ENCODE measurements around the gene AEBP2.

The AEBP2 gene

GRCh38 chr12:19451196-19451595, 11.9 kb downstream of the AEBP2 start:
- no peak overlapping the region for H2AK5ac ChIP-seq (ENCODE audit: low read length)
- H4K8ac ChIP-seq (ENCODE audit: low read depth, low read length) = no peak overlapping the region
- H3K4me3 ChIP-seq (ENCODE audit: low read length) = no peak overlapping the region
- H3K27ac ChIP-seq (ENCODE audit: low read depth, low read length) = no peak overlapping the region
- no peaks in the 10 kb centered on the region for H3K36me3 ChIP-seq (ENCODE audit: control insufficient read depth, insufficient read depth, low read length)
- H2BK15ac ChIP-seq (replicated peaks; ENCODE audit: low read depth) = no peak overlapping the region
- H3K4me1 ChIP-seq (ENCODE audit: control insufficient read depth, low read depth, low read length) = no peaks in the 10 kb centered on the region
- H2BK5ac ChIP-seq (ENCODE audit: low read length) = no peak overlapping the region
- no peak overlapping the region for H3K23ac ChIP-seq (ENCODE audit: low read length)
- H3K4me2 ChIP-seq (ENCODE audit: low read length) = no peak overlapping the region
- WGBS (ENCODE audit: extremely low coverage, insufficient coverage, low lambda C conversion rate) = no CpG with 5 or more reads among the region's 6 CpGs
- no peak overlapping the region for H3K18ac ChIP-seq (ENCODE audit: low read length)
- H3K56ac ChIP-seq (ENCODE audit: low read length) = no peak overlapping the region
- H3K27me3 ChIP-seq (ENCODE audit: insufficient read depth, low read length, poor library complexity) = no peaks in the 10 kb centered on the region
- DNase-seq = peak; percentile 64
- peaks cover 79% of the 10 kb centered on the region for H3K79me2 ChIP-seq (ENCODE audit: control insufficient read depth, insufficient read depth, low read length)
- no peak overlapping the region for H2BK120ac ChIP-seq (ENCODE audit: low read depth, low read length)
- no peak overlapping the region for H4K5ac ChIP-seq (ENCODE audit: low read length)
- no peak overlapping the region for H3K4ac ChIP-seq (ENCODE audit: low read depth, low read length)
- peaks cover 6% of the 10 kb centered on the region for H3K79me1 ChIP-seq (ENCODE audit: low read length)
- no peak overlapping the region for H3K9ac ChIP-seq (ENCODE audit: low read length)

GRCh38 chr12:19453961-19454360, 14.7 kb downstream of the AEBP2 start:
- WGBS (ENCODE audit: extremely low coverage, insufficient coverage, low lambda C conversion rate) = no CpG with 5 or more reads among the region's 7 CpGs
- no peak for DNase-seq

GRCh38 chr12:19454837-19455236, 15.5 kb downstream of the AEBP2 start:
- H4K5ac ChIP-seq (ENCODE audit: low read length) = no peak overlapping the region
- H4K8ac ChIP-seq (ENCODE audit: low read depth, low read length) = no peak overlapping the region
- H3K4me2 ChIP-seq (ENCODE audit: low read length) = no peak overlapping the region
- no peak for DNase-seq
- H3K9ac ChIP-seq (ENCODE audit: low read length) = no peak overlapping the region
- no peak overlapping the region for H3K27ac ChIP-seq (ENCODE audit: low read depth, low read length)
- peaks cover 12% of the 10 kb centered on the region for H3K79me1 ChIP-seq (ENCODE audit: low read length)
- no peak overlapping the region for H3K4me3 ChIP-seq (ENCODE audit: low read length)
- no peak overlapping the region for H3K56ac ChIP-seq (ENCODE audit: low read length)
- H3K23ac ChIP-seq (ENCODE audit: low read length) = no peak overlapping the region
- no CpG with 5 or more reads among the region's 2 CpGs for WGBS (ENCODE audit: extremely low coverage, insufficient coverage, low lambda C conversion rate)
- no peak overlapping the region for H3K18ac ChIP-seq (ENCODE audit: low read length)
- peaks cover 1% of the 10 kb centered on the region for H3K4me1 ChIP-seq (ENCODE audit: control insufficient read depth, low read depth, low read length)
- no peak overlapping the region for H2BK15ac ChIP-seq (replicated peaks; ENCODE audit: low read depth)
- no peak overlapping the region for H2BK120ac ChIP-seq (ENCODE audit: low read depth, low read length)
- H2BK5ac ChIP-seq (ENCODE audit: low read length) = no peak overlapping the region
- H3K79me2 ChIP-seq (ENCODE audit: control insufficient read depth, insufficient read depth, low read length) = peaks cover 76% of the 10 kb centered on the region
- H2AK5ac ChIP-seq (ENCODE audit: low read length) = no peak overlapping the region
- no peak overlapping the region for H3K4ac ChIP-seq (ENCODE audit: low read depth, low read length)
- H3K36me3 ChIP-seq (ENCODE audit: control insufficient read depth, insufficient read depth, low read length) = no peaks in the 10 kb centered on the region
- no peaks in the 10 kb centered on the region for H3K27me3 ChIP-seq (ENCODE audit: insufficient read depth, low read length, poor library complexity)

More at GRCh38 chr12:19453961-19454360, 14.7 kb downstream of the AEBP2 start:
- no peak overlapping the region for H3K18ac ChIP-seq (ENCODE audit: low read length)
- no peak overlapping the region for H4K5ac ChIP-seq (ENCODE audit: low read length)
- H2AK5ac ChIP-seq (ENCODE audit: low read length) = no peak overlapping the region
- H3K4ac ChIP-seq (ENCODE audit: low read depth, low read length) = no peak overlapping the region
- H3K27me3 ChIP-seq (ENCODE audit: insufficient read depth, low read length, poor library complexity) = no peaks in the 10 kb centered on the region
- H3K4me1 ChIP-seq (ENCODE audit: control insufficient read depth, low read depth, low read length) = peaks cover 1% of the 10 kb centered on the region
- H3K4me2 ChIP-seq (ENCODE audit: low read length) = no peak overlapping the region
- H3K9ac ChIP-seq (ENCODE audit: low read length) = no peak overlapping the region
- no peak overlapping the region for H2BK15ac ChIP-seq (replicated peaks; ENCODE audit: low read depth)
- no peaks in the 10 kb centered on the region for H3K36me3 ChIP-seq (ENCODE audit: control insufficient read depth, insufficient read depth, low read length)
- H3K23ac ChIP-seq (ENCODE audit: low read length) = no peak overlapping the region
- no peak overlapping the region for H4K8ac ChIP-seq (ENCODE audit: low read depth, low read length)
- no peak overlapping the region for H3K27ac ChIP-seq (ENCODE audit: low read depth, low read length)
- H2BK5ac ChIP-seq (ENCODE audit: low read length) = no peak overlapping the region
- H3K4me3 ChIP-seq (ENCODE audit: low read length) = no peak overlapping the region
- peaks cover 12% of the 10 kb centered on the region for H3K79me1 ChIP-seq (ENCODE audit: low read length)
- peaks cover 79% of the 10 kb centered on the region for H3K79me2 ChIP-seq (ENCODE audit: control insufficient read depth, insufficient read depth, low read length)
- no peak overlapping the region for H3K56ac ChIP-seq (ENCODE audit: low read length)
- H2BK120ac ChIP-seq (ENCODE audit: low read depth, low read length) = no peak overlapping the region

GRCh38 chr12:19456176-19456575, 16.9 kb downstream of the AEBP2 start:
- Histone ChIP-seq H3K18ac (ENCODE audit: low read length) (no peak overlapping the region), H4K8ac (ENCODE audit: low read depth, low read length) (no peak overlapping the region), H4K5ac (ENCODE audit: low read length) (no peak overlapping the region), H3K27ac (ENCODE audit: low read depth, low read length) (no peak overlapping the region), H3K23ac (ENCODE audit: low read length) (no peak overlapping the region), H2BK15ac (replicated peaks; ENCODE audit: low read depth) (no peak overlapping the region), H2AK5ac (ENCODE audit: low read length) (no peak overlapping the region), H3K79me2 (ENCODE audit: control insufficient read depth, insufficient read depth, low read length) (peaks cover 71% of the 10 kb centered on the region), H2BK5ac (ENCODE audit: low read length) (no peak overlapping the region), H3K79me1 (ENCODE audit: low read length) (peaks cover 12% of the 10 kb centered on the region), H3K4me1 (ENCODE audit: control insufficient read depth, low read depth, low read length) (peaks cover 1% of the 10 kb centered on the region), H3K56ac (ENCODE audit: low read length) (no peak overlapping the region), H3K4ac (ENCODE audit: low read depth, low read length) (no peak overlapping the region), H3K27me3 (ENCODE audit: insufficient read depth, low read length, poor library complexity) (no peaks in the 10 kb centered on the region), H3K4me2 (ENCODE audit: low read length) (no peak overlapping the region), H3K4me3 (ENCODE audit: low read length) (no peak overlapping the region), H3K9ac (ENCODE audit: low read length) (no peak overlapping the region), H3K36me3 (ENCODE audit: control insufficient read depth, insufficient read depth, low read length) (no peaks in the 10 kb centered on the region), H2BK120ac (ENCODE audit: low read depth, low read length) (no peak overlapping the region)
- WGBS (ENCODE audit: extremely low coverage, insufficient coverage, low lambda C conversion rate) = no CpG with 5 or more reads among the region's 7 CpGs
- no peak for DNase-seq

- no peak for DNase-seq
- no peak overlapping the region for H3K18ac ChIP-seq (ENCODE audit: low read length)
- WGBS (ENCODE audit: extremely low coverage, insufficient coverage, low lambda C conversion rate) = no CpG with 5 or more reads among the region's 6 CpGs
Observed at GRCh38 chr12:19457561-19457960, 18.3 kb downstream of the AEBP2 start.

GRCh38 chr12:19458733-19459132, 19.4 kb downstream of the AEBP2 start:
- Histone ChIP-seq H2AK5ac (ENCODE audit: low read length) (no peak overlapping the region), H3K79me1 (ENCODE audit: low read length) (peaks cover 12% of the 10 kb centered on the region), H3K27me3 (ENCODE audit: insufficient read depth, low read length, poor library complexity) (no peaks in the 10 kb centered on the region), H3K4ac (ENCODE audit: low read depth, low read length) (no peak overlapping the region), H3K4me1 (ENCODE audit: control insufficient read depth, low read depth, low read length) (peaks cover 1% of the 10 kb centered on the region), H3K4me3 (ENCODE audit: low read length) (no peak overlapping the region), H3K56ac (ENCODE audit: low read length) (no peak overlapping the region), H3K23ac (ENCODE audit: low read length) (no peak overlapping the region), H2BK120ac (ENCODE audit: low read depth, low read length) (no peak overlapping the region), H4K5ac (ENCODE audit: low read length) (no peak overlapping the region), H3K36me3 (ENCODE audit: control insufficient read depth, insufficient read depth, low read length) (no peaks in the 10 kb centered on the region), H2BK15ac (replicated peaks; ENCODE audit: low read depth) (no peak overlapping the region), H3K9ac (ENCODE audit: low read length) (no peak overlapping the region), H3K27ac (ENCODE audit: low read depth, low read length) (no peak overlapping the region), H3K4me2 (ENCODE audit: low read length) (no peak overlapping the region), H4K8ac (ENCODE audit: low read depth, low read length) (no peak overlapping the region), H3K79me2 (ENCODE audit: control insufficient read depth, insufficient read depth, low read length) (peaks cover 57% of the 10 kb centered on the region), H2BK5ac (ENCODE audit: low read length) (no peak overlapping the region), H3K18ac (ENCODE audit: low read length) (no peak overlapping the region)
- WGBS (ENCODE audit: extremely low coverage, insufficient coverage, low lambda C conversion rate) = no CpG with 5 or more reads among the region's 2 CpGs
- no peak for DNase-seq

More at GRCh38 chr12:19457561-19457960, 18.3 kb downstream of the AEBP2 start:
- H2BK5ac ChIP-seq (ENCODE audit: low read length) = no peak overlapping the region
- H2AK5ac ChIP-seq (ENCODE audit: low read length) = no peak overlapping the region
- no peak overlapping the region for H2BK120ac ChIP-seq (ENCODE audit: low read depth, low read length)
- H3K79me2 ChIP-seq (ENCODE audit: control insufficient read depth, insufficient read depth, low read length) = peaks cover 65% of the 10 kb centered on the region
- H2BK15ac ChIP-seq (replicated peaks; ENCODE audit: low read depth) = no peak overlapping the region
- no peak overlapping the region for H3K4ac ChIP-seq (ENCODE audit: low read depth, low read length)
- no peaks in the 10 kb centered on the region for H3K36me3 ChIP-seq (ENCODE audit: control insufficient read depth, insufficient read depth, low read length)
- H3K9ac ChIP-seq (ENCODE audit: low read length) = no peak overlapping the region
- no peaks in the 10 kb centered on the region for H3K27me3 ChIP-seq (ENCODE audit: insufficient read depth, low read length, poor library complexity)
- no peak overlapping the region for H3K23ac ChIP-seq (ENCODE audit: low read length)
- no peak overlapping the region for H3K27ac ChIP-seq (ENCODE audit: low read depth, low read length)
- no peak overlapping the region for H4K8ac ChIP-seq (ENCODE audit: low read depth, low read length)
- no peak overlapping the region for H3K56ac ChIP-seq (ENCODE audit: low read length)
- H4K5ac ChIP-seq (ENCODE audit: low read length) = no peak overlapping the region
- peaks cover 1% of the 10 kb centered on the region for H3K4me1 ChIP-seq (ENCODE audit: control insufficient read depth, low read depth, low read length)
- H3K4me2 ChIP-seq (ENCODE audit: low read length) = no peak overlapping the region
- no peak overlapping the region for H3K4me3 ChIP-seq (ENCODE audit: low read length)
- H3K79me1 ChIP-seq (ENCODE audit: low read length) = peaks cover 12% of the 10 kb centered on the region
